Chondrocyte (in vitro differentiated cells): ENCODE measurements around the gene RNF180. TPM values are rescaled to one million over a fixed set of nuclear protein-coding genes. Genes with fewer than 3 reads are reported as not detected.
A peak's percentile ranks its signal among the peaks of the same experiment; 100 is the strongest.
"Not testable (repeated sequence)": the region's sequence is repeated elsewhere in the genome, so short reads cannot be mapped to it uniquely, and the experiment has no call there.

Experiments
- DNase-seq: peaks from one replicate; pipeline ENCODE4 v3.0.0; 2021; ENCODE audit warnings: mixed read lengths, low spot score
- H3K27ac Mint-ChIP-seq: one replicate; pipeline ENCODE4 v1.8.0; 2021; ENCODE audit warnings: mild to moderate bottlenecking, moderate library complexity, mixed read lengths; ENCODE audit not compliant: unreplicated experiment
- H3K27me3 Mint-ChIP-seq: 2 replicates; pipeline ENCODE4 v1.8.0; 2021; ENCODE audit warnings: low read depth, mixed read lengths
- H3K36me3 Mint-ChIP-seq: 2 replicates; pipeline ENCODE4 v1.8.0; 2021; ENCODE audit warnings: low read depth, mixed read lengths
- H3K4me1 Mint-ChIP-seq: 2 replicates; pipeline ENCODE4 v1.8.0; 2021; ENCODE audit warnings: low read depth, mild to moderate bottlenecking, mixed read lengths
- H3K4me3 Mint-ChIP-seq: one replicate; pipeline ENCODE4 v1.8.0; 2021; ENCODE audit warnings: mild to moderate bottlenecking, moderate library complexity, mixed read lengths; ENCODE audit not compliant: unreplicated experiment
- H3K9me3 Mint-ChIP-seq: 2 replicates; pipeline ENCODE4 v1.8.0; 2021; ENCODE audit warnings: low read depth, mixed read lengths
- total RNA-seq: library from RNA; stranded (reverse); gene quantifications from 3 replicates; pipeline ENCODE4 v1.2.1, GENCODE V29; 2021
- TF ChIP-seq, protein P1 (sequence below): fragments of 200-600 bp; sonication (generic); IDR thresholded peaks from 2 replicates; pipeline ENCODE4 v1.5.0; 2021; ENCODE audit warnings: antibody characterized with exemption, mild to moderate bottlenecking, moderate library complexity

The RNF180 gene
- total RNA-seq, 1 donor from 2014 or later = 5.8 TPM

GRCh38 chr5:64269164-64269563, 103.5 kb downstream of the RNF180 start:
- Mint-ChIP-seq H3K36me3 (no peaks in the 10 kb centered on the region), H3K9me3 (peaks cover 12% of the 10 kb centered on the region), H3K27ac (no peak overlapping the region), H3K4me3 (no peak overlapping the region), H3K4me1 (peaks cover 10% of the 10 kb centered on the region), H3K27me3 (no peaks in the 10 kb centered on the region)
- TF ChIP-seq, protein P1, sequence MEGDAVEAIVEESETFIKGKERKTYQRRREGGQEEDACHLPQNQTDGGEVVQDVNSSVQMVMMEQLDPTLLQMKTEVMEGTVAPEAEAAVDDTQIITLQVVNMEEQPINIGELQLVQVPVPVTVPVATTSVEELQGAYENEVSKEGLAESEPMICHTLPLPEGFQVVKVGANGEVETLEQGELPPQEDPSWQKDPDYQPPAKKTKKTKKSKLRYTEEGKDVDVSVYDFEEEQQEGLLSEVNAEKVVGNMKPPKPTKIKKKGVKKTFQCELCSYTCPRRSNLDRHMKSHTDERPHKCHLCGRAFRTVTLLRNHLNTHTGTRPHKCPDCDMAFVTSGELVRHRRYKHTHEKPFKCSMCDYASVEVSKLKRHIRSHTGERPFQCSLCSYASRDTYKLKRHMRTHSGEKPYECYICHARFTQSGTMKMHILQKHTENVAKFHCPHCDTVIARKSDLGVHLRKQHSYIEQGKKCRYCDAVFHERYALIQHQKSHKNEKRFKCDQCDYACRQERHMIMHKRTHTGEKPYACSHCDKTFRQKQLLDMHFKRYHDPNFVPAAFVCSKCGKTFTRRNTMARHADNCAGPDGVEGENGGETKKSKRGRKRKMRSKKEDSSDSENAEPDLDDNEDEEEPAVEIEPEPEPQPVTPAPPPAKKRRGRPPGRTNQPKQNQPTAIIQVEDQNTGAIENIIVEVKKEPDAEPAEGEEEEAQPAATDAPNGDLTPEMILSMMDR = no peak
- DNase-seq = no peak

- Mint-ChIP-seq H3K4me3 (no peak overlapping the region), H3K36me3 (no peaks in the 10 kb centered on the region), H3K27me3 (no peaks in the 10 kb centered on the region), H3K4me1 (peaks cover 10% of the 10 kb centered on the region), H3K27ac (no peak overlapping the region), H3K9me3 (peaks cover under 1% of the 10 kb centered on the region)
- no peak for DNase-seq
- TF ChIP-seq, protein P1 = no peak
These were observed 107.6 kb downstream of the RNF180 start for GRCh38 chr5:64273276-64273675.

GRCh38 chr5:64285188-64286130, 119.8 kb downstream of the RNF180 start:
- peaks cover 7% of the 10 kb centered on the region for H3K36me3 Mint-ChIP-seq
- peaks cover 5% of the 10 kb centered on the region for H3K4me1 Mint-ChIP-seq
- peaks cover 40% of the 10 kb centered on the region for H3K9me3 Mint-ChIP-seq
- peak; percentile 52 for DNase-seq
- TF ChIP-seq, protein P1 = no peak
- no peaks in the 10 kb centered on the region for H3K27me3 Mint-ChIP-seq
- no peak overlapping the region for H3K27ac Mint-ChIP-seq
- H3K4me3 Mint-ChIP-seq = no peak overlapping the region

DNA sequence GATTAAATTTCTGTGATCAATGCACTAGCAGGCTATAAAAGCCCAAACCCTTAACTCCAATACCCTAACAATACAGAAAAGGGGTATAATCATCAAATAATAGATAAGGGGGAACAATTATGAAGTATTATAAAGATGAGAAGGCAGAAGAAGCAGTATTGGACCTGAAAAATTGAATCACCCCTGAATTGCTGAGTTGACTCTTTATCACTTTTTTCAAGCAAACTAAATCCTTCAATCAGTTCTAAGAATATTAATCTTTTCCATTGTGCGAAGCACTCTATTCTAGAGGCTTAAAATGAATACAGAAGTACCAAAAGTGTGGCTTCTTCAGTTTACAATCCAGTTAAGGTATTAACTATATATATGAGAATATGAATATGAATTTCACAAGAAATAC, 120.7 kb downstream of the RNF180 start:
- H3K4me3 Mint-ChIP-seq = no peak overlapping the region
- no peak for DNase-seq
- H3K9me3 Mint-ChIP-seq = peaks cover 38% of the 10 kb centered on the region
- peaks cover 5% of the 10 kb centered on the region for H3K4me1 Mint-ChIP-seq
- H3K27ac Mint-ChIP-seq = no peak overlapping the region
- no peaks in the 10 kb centered on the region for H3K27me3 Mint-ChIP-seq
- TF ChIP-seq, protein P1 = no peak
- H3K36me3 Mint-ChIP-seq = peaks cover 5% of the 10 kb centered on the region

DNA sequence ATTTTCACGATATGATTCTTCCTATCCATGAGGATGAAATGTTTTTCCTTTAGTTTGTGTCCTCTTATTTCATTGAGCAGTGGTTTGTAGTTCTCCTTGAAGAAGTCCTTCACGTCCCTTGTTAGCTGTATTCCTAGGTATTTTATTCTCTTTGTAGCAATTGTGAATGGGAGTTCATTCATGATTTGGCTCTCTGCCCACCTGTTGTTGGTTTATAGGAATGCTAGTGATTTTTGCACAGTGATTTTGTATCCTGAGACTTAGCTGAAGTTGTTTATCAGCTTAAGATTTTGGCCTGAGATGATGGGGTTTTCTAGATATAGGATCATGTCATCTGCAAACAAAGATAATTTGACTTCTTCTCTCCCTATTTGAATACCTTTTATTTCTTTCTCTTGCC, 122.9 kb downstream of the RNF180 start:
- not testable (repeated sequence) for H3K4me3 Mint-ChIP-seq, H3K36me3 Mint-ChIP-seq, DNase-seq, H3K27me3 Mint-ChIP-seq, H3K4me1 Mint-ChIP-seq, H3K27ac Mint-ChIP-seq
- H3K9me3 Mint-ChIP-seq = peaks cover 23% of the 10 kb centered on the region
